Endothelial cell of umbilical vein (primary cell): ENCODE measurements around the gene FKBP8.
"Not testable (repeated sequence)": the region's sequence is repeated elsewhere in the genome, so short reads cannot be mapped to it uniquely, and the experiment has no call there.

Experiments used
- EZH2 ChIP-seq: IDR thresholded peaks from 2 replicates; pipeline ENCODE4 v1.6.1; 2012; ENCODE audit warnings: borderline replicate concordance, low read depth, mild to moderate bottlenecking, moderate library complexity, low read length, inconsistent platforms; ENCODE audit not compliant: severe bottlenecking
- POLR2A ChIP-seq: IDR thresholded peaks from 2 replicates; pipeline ENCODE4 v1.6.1; 2012; ENCODE audit warnings: low read depth, mild to moderate bottlenecking, control low read depth, low read length
- POLR2AphosphoS5 ChIP-seq: IDR thresholded peaks from 2 replicates; pipeline ENCODE4 v1.6.1; 2012; ENCODE audit warnings: low read depth, mild to moderate bottlenecking, control low read depth, low read length, moderate library complexity; ENCODE audit not compliant: insufficient read depth
- TF ChIP-seq, protein P1 (sequence below), 2 donors: IDR thresholded peaks; 1 replicate in 1 of 2; 2 replicates in 1 of 2; pipeline ENCODE4 v1.5.1; 2011; ENCODE audit warnings: low read length in 2 of 2, mild to moderate bottlenecking in 2 of 2, moderate library complexity in 2 of 2, control low read depth in 1 of 2, inconsistent platforms in 1 of 2, low read depth in 1 of 2; ENCODE audit not compliant: insufficient read depth in 1 of 2; ENCODE audit errors: extremely low read depth in 1 of 2
- TF ChIP-seq, protein P2 (sequence below): IDR thresholded peaks from 2 replicates; pipeline ENCODE4 v1.6.1; 2011; ENCODE audit not compliant: insufficient read depth, insufficient read length

DNA sequence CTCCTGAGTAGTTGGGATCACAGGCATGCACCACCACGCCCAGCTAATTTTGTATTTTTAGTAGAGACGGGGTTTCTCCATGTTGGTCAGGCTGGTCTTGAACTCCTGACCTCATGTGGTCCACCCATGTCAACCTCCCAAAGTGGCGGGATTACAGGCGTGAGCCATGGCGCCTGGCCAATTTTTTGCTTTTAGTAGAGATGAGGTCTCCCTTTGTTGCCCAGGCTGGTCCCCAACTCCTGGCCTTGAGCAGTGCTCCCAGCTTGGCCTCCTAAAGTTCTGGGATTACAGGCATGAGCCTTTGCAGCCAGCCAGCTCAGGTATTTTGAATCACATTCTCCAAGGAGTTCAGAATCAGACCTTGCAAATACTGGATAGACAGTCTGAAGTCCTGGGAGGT is 49.4 kb upstream of the FKBP8 start:
- TF ChIP-seq, protein P1, sequence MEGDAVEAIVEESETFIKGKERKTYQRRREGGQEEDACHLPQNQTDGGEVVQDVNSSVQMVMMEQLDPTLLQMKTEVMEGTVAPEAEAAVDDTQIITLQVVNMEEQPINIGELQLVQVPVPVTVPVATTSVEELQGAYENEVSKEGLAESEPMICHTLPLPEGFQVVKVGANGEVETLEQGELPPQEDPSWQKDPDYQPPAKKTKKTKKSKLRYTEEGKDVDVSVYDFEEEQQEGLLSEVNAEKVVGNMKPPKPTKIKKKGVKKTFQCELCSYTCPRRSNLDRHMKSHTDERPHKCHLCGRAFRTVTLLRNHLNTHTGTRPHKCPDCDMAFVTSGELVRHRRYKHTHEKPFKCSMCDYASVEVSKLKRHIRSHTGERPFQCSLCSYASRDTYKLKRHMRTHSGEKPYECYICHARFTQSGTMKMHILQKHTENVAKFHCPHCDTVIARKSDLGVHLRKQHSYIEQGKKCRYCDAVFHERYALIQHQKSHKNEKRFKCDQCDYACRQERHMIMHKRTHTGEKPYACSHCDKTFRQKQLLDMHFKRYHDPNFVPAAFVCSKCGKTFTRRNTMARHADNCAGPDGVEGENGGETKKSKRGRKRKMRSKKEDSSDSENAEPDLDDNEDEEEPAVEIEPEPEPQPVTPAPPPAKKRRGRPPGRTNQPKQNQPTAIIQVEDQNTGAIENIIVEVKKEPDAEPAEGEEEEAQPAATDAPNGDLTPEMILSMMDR (IDR thresholded peaks at IDR 0.05; ENCODE audit: extremely low read depth in 1 of 2, insufficient read depth in 1 of 2, low read depth in 1 of 2, low read length in 2 of 2) = not testable (repeated sequence)
- TF ChIP-seq POLR2AphosphoS5, POLR2A, EZH2: not testable (repeated sequence)
- TF ChIP-seq, protein P2, sequence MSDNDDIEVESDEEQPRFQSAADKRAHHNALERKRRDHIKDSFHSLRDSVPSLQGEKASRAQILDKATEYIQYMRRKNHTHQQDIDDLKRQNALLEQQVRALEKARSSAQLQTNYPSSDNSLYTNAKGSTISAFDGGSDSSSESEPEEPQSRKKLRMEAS = not testable (repeated sequence)
